HG03469 (cell line): ENCODE data around the gene WNT16.

Experiments used
- ATAC-seq: cut with Tn5 transposase; IDR thresholded peaks from one replicate; pipeline ENCODE4 v1.9.1; 2021; ENCODE audit warnings: mild to moderate bottlenecking, moderate library complexity, moderate number of reproducible peaks; ENCODE audit not compliant: unreplicated experiment

The WNT16 gene

DNA sequence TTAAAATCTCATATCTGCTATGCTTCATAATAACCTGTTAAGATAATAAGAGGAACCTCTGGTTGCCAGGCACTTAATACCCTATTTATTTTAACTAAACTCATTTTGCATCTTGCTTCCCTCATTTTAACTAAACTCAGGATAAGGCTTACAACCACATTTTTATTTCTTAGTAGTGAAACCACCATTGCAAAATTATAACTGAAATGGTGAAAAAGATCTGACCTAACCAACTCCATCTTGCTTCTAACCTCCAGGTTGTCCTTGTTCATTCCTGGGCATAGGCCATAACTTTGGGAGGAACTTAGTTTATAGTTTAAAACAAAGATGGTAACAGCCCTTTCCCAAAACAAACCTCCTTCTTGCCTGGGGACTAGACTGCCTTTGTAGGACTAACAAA, 61.3 kb downstream of the WNT16 start:
- ATAC-seq, result no peak

DNA sequence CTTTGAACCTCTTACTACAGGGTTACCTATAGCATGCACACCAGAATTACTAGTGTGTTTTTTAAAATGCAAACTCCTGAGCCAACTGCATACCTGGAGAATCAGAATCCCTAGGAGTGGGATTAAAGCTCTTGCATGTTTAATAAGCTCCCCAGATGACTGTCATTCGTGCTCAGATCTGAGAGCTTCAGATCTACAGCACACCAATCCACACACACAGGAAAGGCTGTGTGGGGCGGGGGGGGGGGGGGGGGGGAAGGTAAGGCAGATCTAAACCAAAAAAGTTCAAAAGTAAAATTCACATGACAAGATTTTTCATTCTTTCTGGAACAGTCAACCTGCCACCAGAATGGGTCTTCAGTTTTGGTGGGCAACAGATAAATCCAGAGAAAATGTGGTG, 61.8 kb downstream of the WNT16 start:
- no peak for ATAC-seq
